Measurements from ENCODE around the gene CLSTN2.

The CLSTN2 gene

DNA sequence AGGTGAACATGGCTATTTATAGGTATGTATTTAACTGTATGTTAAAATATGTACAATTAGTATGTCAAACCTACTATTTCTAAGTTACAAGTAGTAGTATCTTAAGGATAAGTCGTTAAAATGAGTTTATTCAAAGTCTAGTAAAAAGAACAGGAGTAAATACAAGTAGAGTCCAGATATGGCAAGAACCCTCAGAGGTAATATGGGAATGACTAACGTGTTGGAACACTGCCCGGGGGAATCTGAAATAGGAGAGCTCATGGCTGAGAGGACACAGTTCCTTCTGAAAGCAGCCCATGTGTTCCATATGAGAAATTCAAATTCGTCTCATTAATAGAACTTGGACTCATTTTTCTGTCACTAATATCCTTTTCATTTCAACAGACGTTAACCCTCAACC, 158.8 kb downstream of the CLSTN2 start:
- Histone ChIP-seq H3K9me2 (replicated peaks; ENCODE audit: control insufficient read depth, low read length) (no peaks in the 10 kb centered on the region), H3K4me2 (ENCODE audit: low read length) (no peak overlapping the region), H3K9me3 (ENCODE audit: control insufficient read depth, insufficient read depth, low read length) (no peaks in the 10 kb centered on the region), H3K27ac (ENCODE audit: low read depth, low read length) (no peak overlapping the region), H3K36me3 (ENCODE audit: control insufficient read depth, low read length) (no peaks in the 10 kb centered on the region), H3K27me3 (ENCODE audit: control insufficient read depth, low read length) (no peaks in the 10 kb centered on the region), H3K79me2 (ENCODE audit: control insufficient read depth, low read length) (no peaks in the 10 kb centered on the region), H4K20me1 (ENCODE audit: control insufficient read depth, insufficient read depth, low read depth, low read length) (no peaks in the 10 kb centered on the region), H3K4me1 (ENCODE audit: control insufficient read depth, low read length) (no peaks in the 10 kb centered on the region), H3F3A (ENCODE audit: control insufficient read depth, insufficient read depth) (no peaks in the 10 kb centered on the region), H3K4me3 (ENCODE audit: low read length) (no peak overlapping the region)
- TF ChIP-seq, protein P1, sequence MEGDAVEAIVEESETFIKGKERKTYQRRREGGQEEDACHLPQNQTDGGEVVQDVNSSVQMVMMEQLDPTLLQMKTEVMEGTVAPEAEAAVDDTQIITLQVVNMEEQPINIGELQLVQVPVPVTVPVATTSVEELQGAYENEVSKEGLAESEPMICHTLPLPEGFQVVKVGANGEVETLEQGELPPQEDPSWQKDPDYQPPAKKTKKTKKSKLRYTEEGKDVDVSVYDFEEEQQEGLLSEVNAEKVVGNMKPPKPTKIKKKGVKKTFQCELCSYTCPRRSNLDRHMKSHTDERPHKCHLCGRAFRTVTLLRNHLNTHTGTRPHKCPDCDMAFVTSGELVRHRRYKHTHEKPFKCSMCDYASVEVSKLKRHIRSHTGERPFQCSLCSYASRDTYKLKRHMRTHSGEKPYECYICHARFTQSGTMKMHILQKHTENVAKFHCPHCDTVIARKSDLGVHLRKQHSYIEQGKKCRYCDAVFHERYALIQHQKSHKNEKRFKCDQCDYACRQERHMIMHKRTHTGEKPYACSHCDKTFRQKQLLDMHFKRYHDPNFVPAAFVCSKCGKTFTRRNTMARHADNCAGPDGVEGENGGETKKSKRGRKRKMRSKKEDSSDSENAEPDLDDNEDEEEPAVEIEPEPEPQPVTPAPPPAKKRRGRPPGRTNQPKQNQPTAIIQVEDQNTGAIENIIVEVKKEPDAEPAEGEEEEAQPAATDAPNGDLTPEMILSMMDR (IDR thresholded peaks at IDR 0.05; ENCODE audit: low read depth, low read length, poor library complexity, severe bottlenecking) = no peak
- no peak for TF ChIP-seq EZH2phosphoT487 (IDR thresholded peaks at IDR 0.05; ENCODE audit: borderline replicate concordance, low read length)

DNA sequence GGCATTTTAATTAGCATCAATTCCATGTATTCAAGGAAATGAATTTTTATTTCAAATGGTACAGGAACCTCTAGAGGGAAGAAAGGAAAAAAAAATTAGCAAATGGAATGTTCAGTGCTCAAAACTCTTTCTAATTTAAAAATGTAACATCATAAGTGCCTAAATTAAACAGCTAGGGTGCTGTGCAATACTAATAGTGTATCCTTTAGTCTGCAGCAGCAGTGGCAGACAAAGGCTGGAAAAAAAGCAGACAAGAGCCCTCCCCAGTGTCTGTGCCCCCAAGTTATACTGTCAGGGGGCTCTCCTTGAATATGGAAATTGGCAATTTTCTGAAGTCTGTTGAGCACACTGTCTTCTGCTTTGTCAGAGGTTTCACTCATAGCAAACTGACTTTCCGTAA, 159.5 kb downstream of the CLSTN2 start:
- Histone ChIP-seq H3K9me3 (ENCODE audit: control insufficient read depth, insufficient read depth, low read length) (no peaks in the 10 kb centered on the region), H3K9me2 (replicated peaks; ENCODE audit: control insufficient read depth, low read length) (no peaks in the 10 kb centered on the region), H3K4me1 (ENCODE audit: control insufficient read depth, low read length) (no peaks in the 10 kb centered on the region), H3K4me3 (ENCODE audit: low read length) (no peak overlapping the region), H3K79me2 (ENCODE audit: control insufficient read depth, low read length) (no peaks in the 10 kb centered on the region), H3K36me3 (ENCODE audit: control insufficient read depth, low read length) (no peaks in the 10 kb centered on the region), H3K27me3 (ENCODE audit: control insufficient read depth, low read length) (no peaks in the 10 kb centered on the region), H3K4me2 (ENCODE audit: low read length) (no peak overlapping the region), H4K20me1 (ENCODE audit: control insufficient read depth, insufficient read depth, low read depth, low read length) (no peaks in the 10 kb centered on the region), H3F3A (ENCODE audit: control insufficient read depth, insufficient read depth) (no peaks in the 10 kb centered on the region), H3K27ac (ENCODE audit: low read depth, low read length) (no peak overlapping the region)
- TF ChIP-seq, protein P1 (IDR thresholded peaks at IDR 0.05; ENCODE audit: low read depth, low read length, poor library complexity, severe bottlenecking) = no peak
- no peak for TF ChIP-seq EZH2phosphoT487 (IDR thresholded peaks at IDR 0.05; ENCODE audit: borderline replicate concordance, low read length)

- no peak overlapping the region for H3K27ac ChIP-seq (ENCODE audit: low read depth, low read length)
- TF ChIP-seq, protein P1 (IDR thresholded peaks at IDR 0.05; ENCODE audit: low read depth, low read length, poor library complexity, severe bottlenecking) = no peak
- TF ChIP-seq EZH2phosphoT487 (IDR thresholded peaks at IDR 0.05; ENCODE audit: borderline replicate concordance, low read length) = no peak
- H3K79me2 ChIP-seq (ENCODE audit: control insufficient read depth, low read length) = no peaks in the 10 kb centered on the region
- H3F3A ChIP-seq (ENCODE audit: control insufficient read depth, insufficient read depth) = no peaks in the 10 kb centered on the region
- H3K9me3 ChIP-seq (ENCODE audit: control insufficient read depth, insufficient read depth, low read length) = no peaks in the 10 kb centered on the region
- no peaks in the 10 kb centered on the region for H3K36me3 ChIP-seq (ENCODE audit: control insufficient read depth, low read length)
- no peaks in the 10 kb centered on the region for H4K20me1 ChIP-seq (ENCODE audit: control insufficient read depth, insufficient read depth, low read depth, low read length)
- no peak overlapping the region for H3K4me3 ChIP-seq (ENCODE audit: low read length)
- no peaks in the 10 kb centered on the region for H3K27me3 ChIP-seq (ENCODE audit: control insufficient read depth, low read length)
- H3K4me2 ChIP-seq (ENCODE audit: low read length) = no peak overlapping the region
- H3K9me2 ChIP-seq (replicated peaks; ENCODE audit: control insufficient read depth, low read length) = no peaks in the 10 kb centered on the region
- no peaks in the 10 kb centered on the region for H3K4me1 ChIP-seq (ENCODE audit: control insufficient read depth, low read length)
These were observed 161.1 kb downstream of the CLSTN2 start for GRCh38 chr3:140096037-140096436.

Measured in DOHH2 (cell line).